Osteoblast (primary cell): Measurements from ENCODE around the gene CNNM1. TPM values are rescaled to one million over a fixed set of nuclear protein-coding genes. Genes with fewer than 3 reads are reported as not detected.

ENCODE experiments used
- DNase-seq: peaks from one replicate; pipeline ENCODE4 v3.0.0; 2011; ENCODE audit warnings: low spot score, mixed read lengths; ENCODE audit not compliant: insufficient read length; ENCODE audit errors: missing footprints
- H2AFZ ChIP-seq: 2 replicates; pipeline ENCODE4 v1.6.0; 2011; ENCODE audit warnings: mild to moderate bottlenecking, low read length
- H3K27ac ChIP-seq: 2 replicates; pipeline ENCODE4 v1.5.1; 2011; ENCODE audit warnings: mild to moderate bottlenecking, low read depth, low read length, moderate library complexity
- H3K27me3 ChIP-seq: 2 replicates; pipeline ENCODE4 v1.6.0; 2012; ENCODE audit warnings: mild to moderate bottlenecking, control low read depth, inconsistent platforms, low read length, moderate library complexity; ENCODE audit not compliant: insufficient read depth
- H3K36me3 ChIP-seq: 2 replicates; pipeline ENCODE4 v1.5.1; 2011; ENCODE audit warnings: mild to moderate bottlenecking, low read length, control low read depth, moderate library complexity; ENCODE audit not compliant: insufficient read depth
- H3K4me1 ChIP-seq: 2 replicates; pipeline ENCODE4 v1.5.1; 2011; ENCODE audit warnings: mild to moderate bottlenecking, low read length, control low read depth, moderate library complexity; ENCODE audit not compliant: insufficient read depth
- H3K4me2 ChIP-seq: 2 replicates; pipeline ENCODE4 v1.6.0; 2011; ENCODE audit warnings: mild to moderate bottlenecking, low read length; ENCODE audit not compliant: insufficient read depth
- H3K4me3 ChIP-seq: fragments of 200-600 bp; sonication (generic); 3 replicates; pipeline ENCODE4 v1.5.1; 2012; ENCODE audit warnings: mild to moderate bottlenecking, low read length, inconsistent platforms; ENCODE audit not compliant: insufficient read depth
- H3K79me2 ChIP-seq: 2 replicates; pipeline ENCODE4 v1.6.0; 2012; ENCODE audit warnings: mild to moderate bottlenecking, low read length, control low read depth, inconsistent platforms; ENCODE audit not compliant: insufficient read depth
- H3K9me3 ChIP-seq: 2 replicates; pipeline ENCODE4 v1.5.1; 2011; ENCODE audit warnings: low read depth, low read length, control low read depth
- H4K20me1 ChIP-seq: 2 replicates; pipeline ENCODE4 v1.6.0; 2012; ENCODE audit warnings: mild to moderate bottlenecking, low read length, control low read depth; ENCODE audit not compliant: insufficient read depth
- CTCF ChIP-seq: IDR thresholded peaks from 2 replicates; pipeline ENCODE4 v1.5.1; 2011; ENCODE audit warnings: mild to moderate bottlenecking, low read depth, low read length, moderate library complexity; ENCODE audit errors: extremely low read depth
- total RNA-seq: library from RNA; depleted of rRNA; stranded (reverse); fragments of >200 nt; gene quantifications from 2 replicates; pipeline ENCODE4 v1.2.3, GENCODE V29; 2012

The CNNM1 gene
- total RNA-seq, 1 donor, result 0.36 TPM

GRCh38 chr10:99326871-99327270 lies 2.3 kb upstream of the CNNM1 start:
- no peak overlapping the region for H3K4me3 ChIP-seq
- H3K27me3 ChIP-seq, result peaks cover 34% of the 10 kb centered on the region
- no peak for DNase-seq
- H3K79me2 ChIP-seq, result no peaks in the 10 kb centered on the region
- H3K27ac ChIP-seq, result no peak overlapping the region
- H4K20me1 ChIP-seq, result no peaks in the 10 kb centered on the region
- H2AFZ ChIP-seq, result no peak overlapping the region
- H3K4me2 ChIP-seq, result no peak overlapping the region
- H3K4me1 ChIP-seq, result no peaks in the 10 kb centered on the region
- no peak for TF ChIP-seq CTCF
- H3K36me3 ChIP-seq, result no peaks in the 10 kb centered on the region
- no peaks in the 10 kb centered on the region for H3K9me3 ChIP-seq

- DNase-seq, result peak; percentile 69
- Histone ChIP-seq H3K4me2 (peak overlapping the region; percentile 61), H3K9me3 (no peaks in the 10 kb centered on the region), H3K4me3 (peak overlapping the region; percentile 49), H3K4me1 (no peaks in the 10 kb centered on the region), H3K79me2 (no peaks in the 10 kb centered on the region), H2AFZ (peak overlapping the region; percentile 29), H3K36me3 (no peaks in the 10 kb centered on the region), H3K27ac (no peak overlapping the region), H3K27me3 (peaks cover 34% of the 10 kb centered on the region), H4K20me1 (no peaks in the 10 kb centered on the region)
- no peak for TF ChIP-seq CTCF
Measured at GRCh38 chr10:99328579-99329303, 415 bp upstream of the CNNM1 start.

- TF ChIP-seq CTCF, result no peak
- no peak for DNase-seq
- H3K4me2 ChIP-seq, result peak overlapping the region; percentile 61
- no peaks in the 10 kb centered on the region for H3K36me3 ChIP-seq
- H3K79me2 ChIP-seq, result no peaks in the 10 kb centered on the region
- no peaks in the 10 kb centered on the region for H4K20me1 ChIP-seq
- H3K27me3 ChIP-seq, result peaks cover 34% of the 10 kb centered on the region
- no peaks in the 10 kb centered on the region for H3K4me1 ChIP-seq
- peak overlapping the region; percentile 29 for H2AFZ ChIP-seq
- H3K9me3 ChIP-seq, result no peaks in the 10 kb centered on the region
- H3K27ac ChIP-seq, result no peak overlapping the region
- H3K4me3 ChIP-seq, result peak overlapping the region; percentile 49
Measured at GRCh38 chr10:99329554-99330346, 594 bp downstream of the CNNM1 start.

- H3K4me2 ChIP-seq, result peak overlapping the region; percentile 28
- TF ChIP-seq CTCF, result no peak
- H4K20me1 ChIP-seq, result no peaks in the 10 kb centered on the region
- H3K36me3 ChIP-seq, result no peaks in the 10 kb centered on the region
- peak; percentile 68 for DNase-seq
- no peaks in the 10 kb centered on the region for H3K9me3 ChIP-seq
- H3K27me3 ChIP-seq, result peaks cover 34% of the 10 kb centered on the region
- H3K4me1 ChIP-seq, result no peaks in the 10 kb centered on the region
- no peak overlapping the region for H2AFZ ChIP-seq
- no peak overlapping the region for H3K4me3 ChIP-seq
- H3K79me2 ChIP-seq, result no peaks in the 10 kb centered on the region
- H3K27ac ChIP-seq, result no peak overlapping the region
Measured at GRCh38 chr10:99330347-99330924, 1.3 kb downstream of the CNNM1 start.
